ENCODE measurements around the gene TNFRSF14. TPM values are rescaled to one million over a fixed set of nuclear protein-coding genes. Genes with fewer than 3 reads are reported as not detected.

Gene TNFRSF14
- total RNA-seq, 1 donor from 2014 or later: 86.1 TPM

- DNase-seq (ENCODE audit: extremely low read depth, low read depth, low spot score): no peak
These were observed 41.5 kb downstream of the TNFRSF14 start for GRCh38 chr1:2597441-2598328.

- no peak for DNase-seq (ENCODE audit: extremely low read depth, low read depth, low spot score)
These were observed 42.3 kb downstream of the TNFRSF14 start for GRCh38 chr1:2598329-2598931.

- DNase-seq (ENCODE audit: extremely low read depth, low read depth, low spot score): no peak
These were observed 45.6 kb downstream of the TNFRSF14 start for GRCh38 chr1:2601721-2602303.

GRCh38 chr1:2602311-2602835 is 46.2 kb downstream of the TNFRSF14 start:
- DNase-seq (ENCODE audit: extremely low read depth, low read depth, low spot score): no peak

GRCh38 chr1:2602866-2603520 is 46.8 kb downstream of the TNFRSF14 start:
- no peak for DNase-seq (ENCODE audit: extremely low read depth, low read depth, low spot score)

- DNase-seq (ENCODE audit: extremely low read depth, low read depth, low spot score): no peak
These were observed 47.5 kb downstream of the TNFRSF14 start for GRCh38 chr1:2603521-2604155.

GRCh38 chr1:2604156-2604843 is 48.1 kb downstream of the TNFRSF14 start:
- DNase-seq (ENCODE audit: extremely low read depth, low read depth, low spot score): no peak

GRCh38 chr1:2604844-2605508 is 48.8 kb downstream of the TNFRSF14 start:
- no peak for DNase-seq (ENCODE audit: extremely low read depth, low read depth, low spot score)

- DNase-seq (ENCODE audit: extremely low read depth, low read depth, low spot score): no peak
These were observed 49.6 kb downstream of the TNFRSF14 start for GRCh38 chr1:2605509-2606395.

GRCh38 chr1:2606396-2606880 is 50.3 kb downstream of the TNFRSF14 start:
- no peak for DNase-seq (ENCODE audit: extremely low read depth, low read depth, low spot score)

GRCh38 chr1:2606881-2607621 is 50.9 kb downstream of the TNFRSF14 start:
- DNase-seq (ENCODE audit: extremely low read depth, low read depth, low spot score): no peak

GRCh38 chr1:2607641-2608091 is 51.5 kb downstream of the TNFRSF14 start:
- DNase-seq (ENCODE audit: extremely low read depth, low read depth, low spot score): no peak

GRCh38 chr1:2609319-2610035 is 53.3 kb downstream of the TNFRSF14 start:
- DNase-seq (ENCODE audit: extremely low read depth, low read depth, low spot score): no peak

GRCh38 chr1:2610036-2610959 is 54.1 kb downstream of the TNFRSF14 start:
- no peak for DNase-seq (ENCODE audit: extremely low read depth, low read depth, low spot score)

- no peak for DNase-seq (ENCODE audit: extremely low read depth, low read depth, low spot score)
These were observed 54.9 kb downstream of the TNFRSF14 start for GRCh38 chr1:2611031-2611501.

Data from glomerular endothelial cell (primary cell).